Pons (tissue), 1 donor: ENCODE results near the gene DUSP7.
A peak's percentile ranks its signal among the peaks of the same experiment; 100 is the strongest.
"Not testable (repeated sequence)": the region's sequence is repeated elsewhere in the genome, so short reads cannot be mapped to it uniquely, and the experiment has no call there.

Experiments
- DNase-seq: peaks from one replicate; pipeline ENCODE4 v3.0.0-alpha.2; 2016; ENCODE audit warnings: low spot score

Gene DUSP7

GRCh38 chr3:52046902-52047239 is 9.5 kb downstream of the DUSP7 start:
- no peak for DNase-seq

DNA sequence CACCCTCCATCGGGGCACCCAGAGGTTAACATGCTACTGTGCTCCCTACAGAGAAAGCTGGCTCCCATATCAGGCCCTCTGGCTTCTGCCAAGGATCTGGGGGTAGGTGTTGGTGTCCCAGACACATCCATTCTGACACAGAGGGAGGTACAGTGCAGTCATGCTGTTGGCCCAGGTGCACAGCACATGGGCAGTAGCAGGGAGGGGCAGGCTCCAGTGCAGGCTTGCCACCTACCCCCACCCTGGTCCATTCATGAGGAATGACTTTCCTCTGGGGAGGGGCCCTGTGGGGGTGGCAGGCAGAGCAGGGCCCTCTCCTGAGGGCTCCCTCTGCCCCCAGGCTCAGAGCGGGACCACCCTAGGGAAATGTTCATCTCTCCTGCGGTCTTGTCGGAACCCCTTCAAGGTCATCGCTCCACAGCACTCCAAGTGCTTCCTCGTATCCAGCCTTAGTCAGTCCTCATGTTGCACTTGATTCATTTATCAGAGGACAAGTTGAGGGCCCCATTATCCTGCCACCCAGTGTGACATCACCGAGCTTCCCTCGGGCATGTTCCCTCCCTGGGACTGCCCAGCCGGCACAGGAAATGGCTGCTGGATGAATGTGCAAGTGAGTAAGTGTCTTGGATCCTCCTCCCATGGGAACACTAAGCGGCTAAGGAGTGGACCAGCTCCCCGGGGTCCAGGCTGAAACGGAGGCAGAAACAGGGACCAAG is 10.0 kb downstream of the DUSP7 start:
- DNase-seq = peak; percentile 71

DNA sequence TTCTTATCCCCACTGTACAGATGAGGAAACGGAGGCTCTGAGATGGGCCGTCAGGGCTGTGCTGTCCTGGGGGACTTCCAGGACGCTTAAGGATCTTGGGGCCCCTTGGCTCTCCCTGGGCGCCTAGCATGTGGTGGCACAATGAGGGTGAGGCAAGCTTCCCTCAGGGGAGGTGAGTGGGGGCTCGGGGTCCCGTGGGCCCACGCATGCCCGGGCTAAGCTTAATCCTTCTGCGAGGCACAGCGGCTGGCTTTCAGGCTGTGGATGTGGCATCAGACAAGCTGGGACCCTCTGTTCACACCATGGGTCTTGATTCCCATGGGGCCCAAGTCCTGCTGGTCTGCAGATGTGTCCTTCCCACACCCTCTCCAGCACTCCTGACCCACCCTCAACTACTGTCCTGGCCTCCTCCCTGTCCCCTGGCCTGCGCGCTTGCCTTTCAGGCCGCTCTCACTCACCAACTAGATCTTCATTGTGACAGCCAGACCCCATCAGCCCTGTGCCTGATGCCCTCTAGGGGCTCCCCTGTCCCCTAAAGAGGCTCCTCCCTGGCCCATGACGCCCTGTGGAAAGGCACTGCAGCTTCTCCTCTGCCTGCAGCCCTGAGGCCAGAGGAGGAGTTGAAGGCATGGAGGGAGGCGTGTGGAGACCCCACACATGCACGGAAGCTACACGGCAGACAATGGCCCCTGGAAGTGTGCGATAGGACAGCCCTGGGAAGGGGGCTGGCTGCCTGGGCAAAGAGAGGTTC is 11.3 kb downstream of the DUSP7 start:
- no peak for DNase-seq

- DNase-seq = no peak
These were observed 12.6 kb downstream of the DUSP7 start for GRCh38 chr3:52043750-52044149.

DNA sequence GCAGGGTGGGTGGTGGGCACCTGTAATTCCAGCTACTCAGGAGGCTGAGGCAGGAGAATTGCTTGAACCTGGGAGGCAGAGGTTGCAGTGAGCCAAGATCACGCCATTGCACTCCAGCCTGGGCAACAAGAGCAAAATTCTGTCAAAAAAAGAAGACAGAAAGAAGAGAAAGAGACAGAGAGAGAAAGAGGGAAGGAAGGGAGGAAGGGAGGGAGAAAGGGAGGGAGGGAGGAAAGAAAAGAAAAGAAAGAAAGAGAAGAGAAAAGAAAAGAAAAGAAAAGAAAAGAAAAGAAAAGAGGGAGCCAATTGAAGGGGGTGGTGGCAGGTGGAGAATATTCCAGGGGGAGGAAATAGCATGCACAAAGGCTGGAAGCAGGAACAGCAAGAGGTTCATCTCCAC is 13.3 kb downstream of the DUSP7 start:
- DNase-seq = not testable (repeated sequence)

- DNase-seq = peak; percentile 90
These were observed 15.1 kb downstream of the DUSP7 start for GRCh38 chr3:52041118-52041731.

DNA sequence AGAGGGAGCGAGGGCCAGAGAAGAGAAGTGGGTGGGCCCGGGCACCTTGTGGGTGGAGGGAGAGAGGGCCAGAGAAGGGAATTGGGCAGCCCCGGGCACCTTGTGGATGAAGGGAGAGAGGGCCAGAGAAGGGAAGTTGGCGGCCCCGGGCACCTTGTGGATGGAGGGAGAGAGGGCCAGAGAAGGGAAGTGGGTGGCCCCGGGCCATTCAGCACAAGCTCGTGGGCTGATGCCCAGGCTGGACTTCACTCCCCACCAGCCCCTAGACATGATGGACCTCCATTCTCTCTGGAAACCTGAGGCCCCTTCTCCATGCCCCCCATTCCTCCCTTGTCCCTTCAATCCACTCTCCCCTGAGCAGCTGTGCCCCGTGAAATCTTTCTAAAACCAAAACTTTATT is 15.8 kb downstream of the DUSP7 start:
- peak; percentile 37 for DNase-seq

GRCh38 chr3:52039846-52040245 is 16.5 kb downstream of the DUSP7 start:
- peak; percentile 98 for DNase-seq

DNA sequence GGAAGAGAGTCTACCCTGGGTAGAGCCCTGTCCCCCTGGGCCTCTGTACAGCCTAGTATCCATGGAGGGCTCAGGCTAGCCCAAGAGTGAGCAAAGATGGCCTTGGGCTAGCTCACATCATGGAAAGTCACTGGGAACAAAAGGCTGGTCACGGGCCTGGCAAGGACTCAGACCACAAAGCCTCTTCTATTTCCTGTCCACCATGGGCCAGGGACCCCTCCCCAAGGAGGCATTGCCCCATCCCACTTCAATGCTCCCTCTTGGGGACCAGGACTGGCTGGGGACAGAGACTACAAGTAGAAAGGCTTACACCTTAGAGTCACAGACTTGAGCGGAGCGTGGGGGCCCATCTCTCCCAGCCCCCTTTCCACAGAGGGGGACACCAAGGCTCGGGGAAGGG is 16.9 kb downstream of the DUSP7 start:
- DNase-seq = no peak

DNA sequence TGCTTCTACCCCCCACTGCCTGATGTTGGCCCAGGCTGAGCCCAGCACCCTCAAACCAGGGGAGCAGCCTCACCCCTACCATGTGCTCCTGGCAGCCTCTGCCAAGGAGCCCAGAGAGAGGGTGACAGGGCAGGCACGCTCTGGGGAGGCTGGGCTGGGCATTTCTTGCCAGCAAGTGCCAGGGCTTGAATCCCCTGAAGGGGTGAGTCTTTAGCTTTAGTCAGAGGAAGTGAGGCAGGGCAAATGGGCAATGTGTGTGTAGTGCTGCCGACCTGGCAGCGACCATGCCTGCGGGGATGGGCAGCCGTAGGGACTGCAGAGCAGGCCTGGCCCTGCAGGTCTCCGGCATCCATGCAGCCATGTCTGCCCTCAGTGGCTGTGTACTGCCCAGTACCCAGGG is 18.1 kb downstream of the DUSP7 start:
- DNase-seq = no peak

GRCh38 chr3:52037291-52037690 is 19.1 kb downstream of the DUSP7 start:
- no peak for DNase-seq

DNA sequence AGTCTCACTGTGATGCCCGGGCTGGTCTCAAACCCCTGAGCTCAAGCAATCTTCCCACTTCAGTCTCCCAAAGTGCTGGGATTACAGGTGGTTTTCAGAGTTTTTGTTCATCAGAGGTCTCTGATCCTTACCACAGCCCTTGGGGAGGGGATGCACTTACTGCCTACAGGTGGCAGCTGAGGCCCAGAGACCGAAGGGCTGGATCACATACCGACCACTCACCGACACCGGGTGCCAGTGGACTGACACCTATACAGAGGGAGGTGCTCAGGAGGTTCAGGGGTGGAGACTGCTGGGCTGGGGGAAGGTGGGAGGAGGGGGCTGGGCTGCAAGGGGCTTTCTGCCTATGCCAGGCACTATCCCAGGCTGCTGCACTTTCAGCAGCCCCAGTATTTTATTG is 19.5 kb downstream of the DUSP7 start:
- no peak for DNase-seq

GRCh38 chr3:52036222-52036694 is 20.1 kb downstream of the DUSP7 start:
- no peak for DNase-seq

GRCh38 chr3:52034651-52035050 is 21.7 kb downstream of the DUSP7 start:
- no peak for DNase-seq

GRCh38 chr3:52034212-52034611 is 22.2 kb downstream of the DUSP7 start:
- no peak for DNase-seq

GRCh38 chr3:52033748-52034147 is 22.6 kb downstream of the DUSP7 start:
- not testable (repeated sequence) for DNase-seq

DNA sequence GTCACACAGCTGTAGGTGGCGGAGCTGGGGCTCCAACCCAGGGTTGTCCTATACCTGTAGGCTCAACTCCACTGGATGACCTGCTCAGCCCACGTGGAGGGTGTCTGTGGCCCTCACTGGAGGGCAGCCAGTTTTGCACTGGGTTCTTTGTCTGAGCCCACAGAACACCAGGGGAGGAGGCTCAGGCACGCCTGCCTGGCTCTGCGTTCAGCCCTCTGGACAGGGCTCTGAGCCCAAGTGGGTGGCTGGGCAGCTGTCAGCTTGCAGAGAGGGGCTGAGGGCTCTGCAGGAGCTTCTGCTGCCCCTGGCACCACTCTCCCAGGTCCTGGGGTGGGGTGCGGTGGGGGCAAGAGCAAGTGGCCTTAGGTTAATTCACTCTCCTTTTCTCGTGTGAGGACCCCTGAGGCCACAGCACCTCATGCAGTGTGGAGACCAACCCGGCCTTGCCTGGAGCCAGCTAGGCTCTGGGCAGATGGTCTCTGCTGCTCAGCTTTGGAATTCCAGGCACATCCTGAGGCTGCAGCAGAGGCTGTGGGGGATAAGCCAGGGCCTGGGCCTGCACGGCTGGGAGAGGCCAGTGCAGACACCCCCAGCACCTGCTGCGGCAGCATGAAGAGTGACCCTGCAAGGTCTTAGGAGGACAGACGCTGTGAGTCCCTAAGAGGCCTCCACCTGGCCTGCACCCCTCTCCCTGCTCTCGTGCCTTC is 23.5 kb downstream of the DUSP7 start:
- DNase-seq = peak; percentile 40

- no peak for DNase-seq
These were observed 24.5 kb downstream of the DUSP7 start for GRCh38 chr3:52031896-52032295.

DNA sequence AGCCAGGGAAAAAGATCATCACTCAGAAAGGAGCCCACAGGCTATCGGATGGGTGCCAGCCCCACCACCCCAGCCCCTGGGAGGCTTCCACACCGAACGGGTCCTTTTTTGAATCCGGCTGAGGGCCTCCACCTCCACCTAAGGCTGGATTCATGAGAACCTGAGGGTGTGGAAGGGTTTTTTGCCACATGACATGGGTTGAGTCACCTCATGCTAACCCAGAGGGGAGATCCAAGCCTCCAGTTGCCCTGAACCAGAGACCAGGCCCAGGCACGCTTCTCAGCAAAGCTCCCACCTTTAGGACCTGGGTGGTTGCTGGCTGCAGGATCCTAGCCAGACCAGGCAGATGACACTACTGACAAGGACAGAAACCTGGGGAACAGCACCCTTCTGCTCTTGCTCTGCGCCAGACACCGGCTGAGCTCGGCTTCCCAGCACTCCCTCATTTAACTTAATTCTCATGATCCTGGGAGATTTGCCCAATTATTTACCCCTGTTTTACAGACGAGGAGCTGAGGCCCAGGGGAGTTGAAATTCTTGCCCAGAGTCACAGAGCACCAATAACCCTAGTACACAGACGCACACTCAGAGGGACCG is 25.6 kb downstream of the DUSP7 start:
- no peak for DNase-seq

DNA sequence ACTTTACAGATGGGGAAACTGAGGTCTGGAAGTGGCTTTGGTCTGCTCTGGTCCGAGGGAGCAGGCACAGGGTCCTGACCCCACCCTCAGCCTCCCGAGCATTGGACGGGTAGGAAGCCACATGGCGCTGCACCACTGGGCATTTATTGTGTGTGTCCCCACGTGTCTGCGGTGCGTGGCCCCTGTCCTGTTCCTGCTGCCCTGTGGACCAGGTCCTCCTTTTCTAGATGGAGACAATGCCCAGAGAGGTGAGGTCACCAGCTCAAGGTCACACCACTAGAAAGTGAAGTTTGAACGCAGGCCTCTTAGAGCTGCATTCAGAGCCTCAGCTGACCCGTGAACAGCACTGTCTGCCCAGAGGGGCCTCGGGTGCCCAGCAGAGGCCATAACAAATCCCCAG is 26.8 kb downstream of the DUSP7 start:
- no peak for DNase-seq

DNA sequence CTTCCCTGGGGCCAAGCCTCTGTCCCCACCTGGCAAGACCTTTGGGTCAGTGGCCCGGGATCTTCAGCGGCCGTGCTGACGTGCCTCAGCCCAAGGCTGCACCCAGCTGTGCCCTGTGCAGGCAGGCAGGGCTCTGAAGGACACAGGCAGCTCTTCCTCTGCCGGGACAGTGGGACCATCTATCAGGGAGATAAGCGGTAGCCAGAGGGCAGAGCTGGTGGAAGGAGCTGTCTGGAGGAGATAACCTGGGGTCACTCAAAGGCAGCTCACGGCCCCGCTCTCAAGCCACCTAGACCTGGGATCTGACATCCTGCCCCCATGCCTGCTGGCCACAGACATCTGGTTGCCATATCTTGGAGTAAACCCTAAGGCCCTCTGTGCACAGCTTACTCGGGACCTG is 27.3 kb downstream of the DUSP7 start:
- DNase-seq = no peak

DNA sequence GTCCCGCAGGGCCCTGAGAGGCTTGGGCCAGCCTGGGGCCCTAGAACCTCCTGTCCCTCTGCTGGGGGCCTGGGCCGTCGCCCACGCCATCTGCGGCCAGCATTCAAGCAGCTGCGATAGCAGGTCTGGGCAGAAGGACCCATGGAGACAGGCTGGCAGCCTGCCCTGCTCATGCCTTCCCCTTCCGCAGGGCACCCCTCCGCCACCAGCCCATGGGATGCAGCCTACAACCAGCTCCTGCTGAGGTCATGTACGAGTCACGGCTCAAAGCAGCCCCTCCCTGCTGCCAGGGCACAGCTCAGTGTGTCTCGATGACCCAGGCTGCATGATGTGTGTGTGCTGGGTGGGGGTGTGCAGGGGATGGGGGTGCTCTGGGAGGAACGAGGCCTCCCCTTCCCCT is 27.8 kb downstream of the DUSP7 start:
- peak; percentile 64 for DNase-seq
